OCI-LY7 (cell line): Measurements from ENCODE around the gene PDGFD. TPM values are rescaled to one million over a fixed set of nuclear protein-coding genes. Genes with fewer than 3 reads are reported as not detected.

Source experiments
- BruUV-seq: library from RNA; stranded (reverse); fragments of 400-500 nt; replicated peaks from 2 replicates; lab custom pipeline; 2021; lab: Mats Ljungman, UMichigan
- CTCF ChIA-PET: fragments of 300-600 bp; sonication (Branson Sonifier 250); formaldehyde crosslinking; loops from one replicate; lab custom pipeline; 2022; ENCODE audit warnings: antibody characterized with exemption; ENCODE audit not compliant: unreplicated experiment; lab: Charles Lee
- POLR2A ChIA-PET: fragments of 300-600 bp; sonication (Branson Sonifier 250); formaldehyde crosslinking; loops from one replicate; lab custom pipeline; 2022; ENCODE audit warnings: antibody characterized with exemption; lab: Charles Lee
- DNase-seq: peaks from one replicate; pipeline ENCODE4 v3.0.0-alpha.2; 2015; ENCODE audit warnings: low spot score
- H2AFZ ChIP-seq: fragments of 200-600 bp; sonication (generic), shearing (Covaris generic); 2 replicates; pipeline ENCODE4 v1.6.1; 2014; ENCODE audit warnings: mild to moderate bottlenecking, antibody characterized with exemption, low read length, moderate library complexity
- H3K27ac ChIP-seq: fragments of 200-600 bp; sonication (generic); 2 replicates; pipeline ENCODE4 v1.5.1; 2014; ENCODE audit warnings: mixed run types, low read depth, mild to moderate bottlenecking, moderate library complexity, low read length, inconsistent platforms; ENCODE audit not compliant: poor library complexity, severe bottlenecking
- H3K36me3 ChIP-seq: fragments of 200-600 bp; sonication (generic); 2 replicates; pipeline ENCODE4 v1.6.1; 2014; ENCODE audit warnings: mild to moderate bottlenecking, antibody characterized with exemption, low read length, moderate library complexity, mixed read lengths; ENCODE audit not compliant: insufficient read depth
- H3K4me1 ChIP-seq: fragments of 200-600 bp; sonication (generic); 2 replicates; pipeline ENCODE4 v1.5.1; 2014; ENCODE audit warnings: mild to moderate bottlenecking, low read length; ENCODE audit not compliant: insufficient read depth, poor library complexity, severe bottlenecking
- H3K4me2 ChIP-seq: fragments of 200-600 bp; sonication (generic); 2 replicates; pipeline ENCODE4 v1.6.1; 2014; ENCODE audit warnings: mild to moderate bottlenecking, low read length
- H3K4me3 ChIP-seq: fragments of 200-600 bp; sonication (generic); 2 replicates; pipeline ENCODE4 v1.5.1; 2014; ENCODE audit warnings: mild to moderate bottlenecking, low read depth, low read length; ENCODE audit not compliant: poor library complexity, severe bottlenecking
- H3K79me2 ChIP-seq: fragments of 200-600 bp; sonication (generic); 2 replicates; pipeline ENCODE4 v1.6.1; 2016; ENCODE audit warnings: low read depth, mild to moderate bottlenecking, low read length, moderate library complexity, mixed read lengths; ENCODE audit not compliant: insufficient read depth
- H3K9me2 ChIP-seq: fragments of 200-600 bp; sonication (generic); 2 replicates; pipeline ENCODE4 v1.6.1; 2016; ENCODE audit warnings: mild to moderate bottlenecking, low read length, mixed read lengths; ENCODE audit not compliant: insufficient read depth
- H3K9me3 ChIP-seq: fragments of 200-600 bp; sonication (generic); 2 replicates; pipeline ENCODE4 v1.6.1; 2014; ENCODE audit warnings: mild to moderate bottlenecking, mixed run types, low read length, mixed read lengths
- H4K20me1 ChIP-seq: fragments of 200-600 bp; sonication (generic); 2 replicates; pipeline ENCODE4 v1.6.1; 2014; ENCODE audit warnings: mild to moderate bottlenecking, antibody characterized with exemption, low read length, moderate library complexity, mixed read lengths; ENCODE audit not compliant: insufficient read depth
- CTCF ChIP-seq: fragments of 200-600 bp; sonication (generic); conservative IDR thresholded peaks from 2 replicates; pipeline ENCODE4 v1.5.1; 2014; ENCODE audit warnings: mild to moderate bottlenecking, antibody characterized with exemption, low read length, moderate library complexity, mixed read lengths
- EZH2phosphoT487 ChIP-seq: fragments of 200-600 bp; sonication (generic); IDR thresholded peaks from 2 replicates; pipeline ENCODE4 v1.6.1; 2018; ENCODE audit warnings: low read depth, borderline replicate concordance, mild to moderate bottlenecking, mixed run types, antibody characterized with exemption, low read length, moderate library complexity, mixed read lengths
- intact Hi-C: fragments of 100-400 bp; cut with micrococcal nuclease; formaldehyde crosslinking; loops from one replicate; pipeline ENCODE4 v1.10.0; 2022; ENCODE audit not compliant: unreplicated experiment
- total RNA-seq, 2 experiments: library from RNA; depleted of rRNA in 1 of 2; stranded (reverse); fragments of >200 nt in 1 of 2; shearing (Covaris generic) in 1 of 2; gene quantifications; 2 replicates each; pipeline ENCODE4 v1.2.3, GENCODE V29; 2014 to 2022

The PDGFD gene
- total RNA-seq, 2 experiments from 2014 or later = 1.0 to 6.0 TPM

DNA sequence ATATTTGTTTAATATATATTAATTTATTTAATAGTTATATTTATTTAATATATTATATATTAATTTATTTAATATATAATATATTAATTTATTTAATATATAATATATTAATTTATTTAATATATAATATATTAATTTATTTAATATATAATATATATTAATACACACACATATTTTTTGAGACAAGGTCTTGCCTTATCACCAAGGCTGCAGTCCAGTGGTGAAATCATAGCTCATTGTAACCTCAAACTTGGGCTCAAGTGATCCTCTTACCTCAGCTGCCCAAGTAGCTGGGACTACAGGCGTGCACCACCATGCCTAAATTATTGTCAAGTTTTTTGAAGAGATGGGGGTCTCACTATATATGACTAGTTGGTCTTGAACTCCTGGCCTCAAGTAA, 178.9 kb downstream of the PDGFD start:
- H3K4me3 ChIP-seq = no peak overlapping the region
- no peaks in the 10 kb centered on the region for H4K20me1 ChIP-seq
- intact Hi-C loops = no loop called here
- DNase-seq = no peak
- H3K4me1 ChIP-seq = no peaks in the 10 kb centered on the region
- H3K9me2 ChIP-seq = no peaks in the 10 kb centered on the region
- no peak overlapping the region for H2AFZ ChIP-seq
- CTCF ChIA-PET = no interaction called here
- POLR2A ChIA-PET = no interaction called here
- H3K79me2 ChIP-seq = no peaks in the 10 kb centered on the region
- no peak overlapping the region for H3K27ac ChIP-seq
- no peaks in the 10 kb centered on the region for H3K36me3 ChIP-seq
- H3K4me2 ChIP-seq = no peak overlapping the region
- H3K9me3 ChIP-seq = no peaks in the 10 kb centered on the region
- no TSS peak for BruUV-seq
- no peak for TF ChIP-seq CTCF
- TF ChIP-seq EZH2phosphoT487 = no peak

GRCh38 chr11:103980108-103980507, 183.8 kb downstream of the PDGFD start:
- no peak overlapping the region for H3K4me3 ChIP-seq
- H3K9me2 ChIP-seq = no peaks in the 10 kb centered on the region
- no peak for TF ChIP-seq EZH2phosphoT487
- no peak for TF ChIP-seq CTCF
- H3K36me3 ChIP-seq = no peaks in the 10 kb centered on the region
- ChIA-PET CTCF (no interaction called here), POLR2A (interaction anchor here (0.6 kb wide), 1 partner anchor 11 kb away, joined by 4 read pairs; no protein-coding TSS in a partner anchor)
- H3K79me2 ChIP-seq = no peaks in the 10 kb centered on the region
- no peaks in the 10 kb centered on the region for H3K9me3 ChIP-seq
- no peak overlapping the region for H3K27ac ChIP-seq
- BruUV-seq = no TSS peak
- H4K20me1 ChIP-seq = no peaks in the 10 kb centered on the region
- DNase-seq = no peak
- H3K4me2 ChIP-seq = no peak overlapping the region
- H2AFZ ChIP-seq = no peak overlapping the region
- no peaks in the 10 kb centered on the region for H3K4me1 ChIP-seq
- intact Hi-C loops = no loop called here
